ENCODE data around the gene KCTD5.
"Not testable (repeated sequence)": the region's sequence is repeated elsewhere in the genome, so short reads cannot be mapped to it uniquely, and the experiment has no call there.

DNA sequence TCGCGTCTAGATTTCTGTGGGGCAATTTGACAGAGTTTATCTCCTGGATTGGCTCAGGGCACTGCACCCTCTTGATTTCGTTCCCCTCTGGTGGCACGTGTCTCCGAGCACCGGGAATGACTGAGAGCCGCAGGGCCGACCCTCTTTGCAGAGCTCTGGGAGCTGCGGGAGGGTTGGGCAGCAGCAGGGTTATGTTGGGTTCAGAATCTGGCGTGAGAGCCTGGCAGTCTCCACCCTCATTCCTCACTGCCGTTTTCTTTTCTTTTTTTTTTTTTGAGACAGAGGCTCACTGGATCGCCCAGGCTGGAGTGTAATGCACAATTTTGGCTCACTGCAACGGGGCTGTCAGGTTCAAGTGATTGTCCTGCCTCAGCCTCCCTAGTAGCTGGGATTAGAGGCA is 7.1 kb downstream of the KCTD5 start:
- not testable (repeated sequence) for TF ChIP-seq CTCF (IDR thresholded peaks at IDR 0.05; ENCODE audit: poor library complexity); EZH2phosphoT487 (IDR thresholded peaks at IDR 0.05; ENCODE audit: low read depth, severe bottlenecking, unreplicated experiment)

All from hepatocyte (in vitro differentiated cells).